GM18517 (cell line): Measurements from ENCODE around the gene PLAGL2.
"Not testable (repeated sequence)": the region's sequence is repeated elsewhere in the genome, so short reads cannot be mapped to it uniquely, and the experiment has no call there.

Experiments
- ATAC-seq: cut with Tn5 transposase; IDR thresholded peaks from one replicate; pipeline ENCODE4 v1.9.1; 2021; ENCODE audit warnings: mild to moderate bottlenecking, moderate library complexity; ENCODE audit not compliant: unreplicated experiment

The PLAGL2 gene

GRCh38 chr20:32204205-32205109 lies 3.1 kb downstream of the PLAGL2 start:
- no peak for ATAC-seq

- no peak for ATAC-seq
Observed at GRCh38 chr20:32203356-32204204, 4.0 kb downstream of the PLAGL2 start.

DNA sequence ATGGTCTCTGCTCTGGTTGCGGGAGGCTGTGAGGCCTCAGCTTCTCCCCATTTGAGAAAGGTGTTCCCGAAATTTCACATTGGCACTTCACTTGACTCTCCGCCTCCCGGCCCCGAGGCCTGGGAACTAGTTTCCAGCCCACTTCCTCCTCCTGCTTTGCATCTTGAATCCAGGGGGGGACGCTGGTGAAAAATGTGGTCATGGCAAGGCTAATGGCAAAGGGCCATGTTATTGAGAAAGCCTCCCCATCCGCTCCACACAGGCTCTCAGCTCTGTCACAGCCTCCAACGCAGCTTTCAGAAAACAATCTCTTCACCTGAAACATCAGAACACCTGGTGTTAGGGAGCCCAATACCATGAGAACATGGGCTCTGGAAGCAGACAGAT lies 5.6 kb downstream of the PLAGL2 start:
- no peak for ATAC-seq

- no peak for ATAC-seq
Observed at GRCh38 chr20:32201296-32201976, 6.1 kb downstream of the PLAGL2 start.

- ATAC-seq, result no peak
Observed at GRCh38 chr20:32199006-32199405, 8.5 kb downstream of the PLAGL2 start.

DNA sequence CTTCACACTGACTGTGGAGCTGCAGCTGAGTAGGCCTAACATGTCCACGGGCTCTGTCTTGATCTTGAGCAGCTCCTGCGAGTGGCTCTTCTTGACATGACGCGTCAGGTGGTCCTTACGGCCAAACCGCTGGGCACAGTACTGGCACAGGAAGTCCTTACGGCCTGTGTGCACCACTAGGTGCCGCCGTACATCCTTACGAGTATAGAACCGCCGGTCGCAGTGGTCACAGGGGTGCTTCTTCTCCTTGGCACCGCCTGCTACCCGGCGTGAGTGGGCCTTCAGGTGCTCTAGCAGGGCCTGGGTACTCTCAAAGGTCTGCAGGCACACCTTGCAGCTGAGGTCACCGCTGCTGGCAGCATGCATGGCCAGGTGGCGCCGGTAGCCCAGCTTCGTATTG lies 10.4 kb downstream of the PLAGL2 start:
- ATAC-seq, result not testable (repeated sequence)

- ATAC-seq, result not testable (repeated sequence)
Observed at GRCh38 chr20:32196613-32197012, 10.9 kb downstream of the PLAGL2 start.

DNA sequence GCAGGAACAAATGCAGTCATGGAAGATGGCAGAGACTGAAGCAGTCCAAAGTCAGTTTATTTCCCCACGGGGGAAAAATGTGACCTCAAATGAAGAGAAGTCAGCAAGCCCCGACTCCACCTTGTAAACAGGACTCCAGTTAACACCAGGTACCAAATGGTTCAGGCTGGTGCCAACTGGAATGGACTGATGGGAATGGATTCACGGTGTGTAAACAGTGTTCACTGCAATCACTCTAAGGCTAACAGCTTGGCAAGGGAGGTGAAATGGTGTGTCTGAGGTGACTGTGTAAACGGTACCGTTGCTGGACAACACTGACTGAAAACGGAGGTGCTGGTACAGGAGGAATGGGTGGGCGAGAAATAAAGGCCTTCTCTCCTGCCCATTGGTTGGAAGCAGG lies 12.0 kb downstream of the PLAGL2 start:
- no peak for ATAC-seq

GRCh38 chr20:32193996-32194395 lies 13.5 kb downstream of the PLAGL2 start:
- ATAC-seq, result no peak

GRCh38 chr20:32193336-32193735 lies 14.2 kb downstream of the PLAGL2 start:
- not testable (repeated sequence) for ATAC-seq

- no peak for ATAC-seq
Observed at GRCh38 chr20:32192698-32193097, 14.8 kb downstream of the PLAGL2 start.

DNA sequence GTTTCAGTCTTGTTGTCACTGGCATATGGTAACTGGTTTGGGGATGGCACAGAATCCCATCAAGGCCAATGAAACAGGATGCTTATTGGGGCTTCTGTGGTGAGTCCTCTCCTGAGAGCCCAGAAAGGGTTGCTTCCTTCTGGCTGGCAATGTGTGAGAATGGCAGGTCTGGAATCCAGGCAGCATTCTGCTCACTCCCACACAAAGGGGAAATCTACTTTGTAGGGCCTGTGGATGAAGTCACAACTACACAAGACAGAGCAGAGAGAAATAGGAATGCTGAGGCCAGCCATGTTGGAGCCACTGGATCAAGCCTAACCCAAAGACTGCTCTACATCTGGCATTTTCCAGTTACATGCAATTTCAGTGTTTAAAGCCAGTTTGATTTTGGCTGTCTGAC lies 15.7 kb downstream of the PLAGL2 start:
- no peak for ATAC-seq

DNA sequence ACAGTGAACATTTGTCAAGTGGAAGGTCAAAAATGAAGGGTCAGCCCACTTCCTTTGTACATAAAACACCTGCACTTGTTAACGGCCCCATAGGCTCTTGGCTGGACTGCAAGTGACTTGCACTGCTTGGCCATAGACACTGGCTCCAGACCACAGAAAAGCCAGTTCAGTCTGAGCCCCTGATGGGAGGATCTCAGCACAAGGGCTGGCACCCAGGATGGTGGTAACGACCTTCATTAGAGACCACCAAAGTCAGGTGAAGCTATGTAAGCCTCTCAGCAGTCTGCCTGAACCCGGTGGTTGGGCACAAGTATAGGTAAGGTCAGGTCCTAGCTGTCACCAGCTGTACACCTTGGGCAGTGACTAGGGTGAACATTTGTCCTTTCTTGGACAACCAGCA lies 16.1 kb downstream of the PLAGL2 start:
- ATAC-seq, result no peak

- no peak for ATAC-seq
Observed at GRCh38 chr20:32190616-32191415, 16.7 kb downstream of the PLAGL2 start.

DNA sequence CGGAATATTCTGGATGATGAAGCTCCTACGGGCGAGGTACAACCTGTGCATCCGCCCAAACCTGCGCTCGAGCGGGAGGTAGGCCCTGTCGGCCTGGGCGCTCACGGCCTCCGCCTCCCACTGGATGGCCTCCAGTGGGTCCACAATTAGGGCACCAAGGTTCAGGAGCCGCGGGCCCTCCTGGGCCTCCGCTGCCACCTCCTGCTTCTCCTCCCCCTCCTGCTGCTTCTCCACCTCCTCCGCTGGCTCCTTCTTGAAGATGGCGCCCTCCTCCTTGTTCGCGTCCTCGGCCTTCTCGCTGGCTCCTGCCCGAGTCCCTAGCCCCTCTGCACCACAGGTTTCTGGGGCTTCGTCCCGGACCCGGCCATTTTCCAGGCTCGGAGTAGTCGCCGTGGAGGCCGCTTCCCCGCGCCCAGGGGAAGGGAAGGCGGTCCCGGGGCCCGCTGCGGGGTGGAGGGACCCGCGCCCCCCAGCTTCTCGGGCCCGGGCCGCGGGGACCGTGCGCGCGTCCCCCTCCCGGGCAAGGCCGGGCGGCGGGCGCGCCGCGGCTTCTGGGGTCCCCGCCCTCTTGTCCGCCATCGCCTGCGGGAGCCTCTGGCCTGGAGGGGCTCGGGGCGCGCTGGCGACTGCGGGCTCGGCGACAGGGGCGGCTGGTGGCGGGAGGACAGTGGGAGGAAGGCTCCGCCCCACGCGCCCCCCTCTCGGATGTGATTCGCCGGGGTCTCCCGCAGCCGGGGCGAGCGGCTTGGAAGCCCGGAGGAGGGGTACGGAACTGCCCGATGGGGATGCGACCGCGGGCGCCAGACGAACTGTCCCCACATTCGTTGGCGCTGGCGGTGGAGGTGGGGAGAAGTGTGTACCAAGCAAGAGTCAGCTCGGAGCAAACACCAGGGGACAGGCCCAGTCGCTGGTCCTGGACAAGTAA lies 17.6 kb downstream of the PLAGL2 start:
- no peak for ATAC-seq

DNA sequence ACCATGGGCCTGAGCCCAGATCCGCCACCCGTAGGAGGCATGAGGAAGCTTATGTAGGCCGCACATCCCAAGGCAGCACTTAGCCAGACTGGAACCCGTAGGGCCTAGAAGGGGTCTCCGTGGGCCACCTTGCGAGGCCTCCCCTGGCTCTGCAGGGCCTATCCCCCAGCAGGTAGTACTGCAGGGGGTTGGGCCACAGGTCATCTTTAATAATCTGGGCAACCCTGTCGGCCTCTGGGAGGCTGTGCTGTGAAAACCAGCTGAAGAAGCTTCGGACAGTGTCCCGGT lies 18.5 kb downstream of the PLAGL2 start:
- no peak for ATAC-seq

DNA sequence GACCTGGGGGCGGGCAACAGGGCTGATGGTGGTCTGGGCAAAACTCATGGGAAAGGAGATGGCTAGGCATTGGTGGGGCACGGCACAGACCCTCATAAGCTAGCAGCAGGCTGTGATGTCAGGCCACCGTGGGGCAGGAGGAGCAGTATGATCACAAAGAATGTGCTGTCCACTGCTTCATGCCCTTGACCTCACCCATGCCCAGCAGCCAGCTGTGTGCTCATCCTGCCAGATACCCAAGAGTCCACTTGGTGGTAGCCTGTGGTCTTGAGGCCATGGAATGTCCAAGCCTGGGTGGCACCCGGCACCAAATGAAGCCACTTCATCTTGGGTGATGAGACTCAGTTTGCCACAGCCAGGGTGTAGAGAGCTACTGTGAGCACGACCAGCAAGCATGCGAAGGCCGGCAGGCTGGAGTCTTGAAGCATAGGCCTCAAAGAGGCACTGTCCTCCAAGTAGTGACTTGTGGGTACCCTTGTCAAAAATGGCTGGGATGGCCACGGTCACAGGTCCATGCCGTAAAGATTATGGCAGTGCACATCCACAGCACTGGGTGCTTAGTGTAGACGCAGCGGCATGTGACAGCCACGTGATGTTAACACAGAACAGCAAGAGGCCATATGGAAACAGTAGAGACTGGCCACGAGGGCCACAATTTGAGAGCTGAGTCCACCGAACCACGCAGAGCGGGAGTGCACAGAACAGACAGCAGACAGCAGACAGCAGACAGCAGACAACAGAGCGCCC lies 19.0 kb downstream of the PLAGL2 start:
- no peak for ATAC-seq

- ATAC-seq, result no peak
Observed at GRCh38 chr20:32186506-32186905, 21.0 kb downstream of the PLAGL2 start.
